H9 (cell line): ENCODE data around the gene SATB1. TPM values are rescaled to one million over a fixed set of nuclear protein-coding genes. Genes with fewer than 3 reads are reported as not detected.
A peak's percentile ranks its signal among the peaks of the same experiment; 100 is the strongest.

ENCODE experiments used
- DNase-seq: peaks from one replicate; pipeline ENCODE4 v3.0.0-alpha.2; 2017
- H2AFZ ChIP-seq: one replicate; pipeline ENCODE4 v1.6.1; 2013; ENCODE audit warnings: mild to moderate bottlenecking, low read length, control low read depth, moderate library complexity
- H2AK5ac ChIP-seq: 2 replicates; pipeline ENCODE4 v1.6.1; 2013; ENCODE audit warnings: low read length, control low read depth, mixed read lengths; ENCODE audit not compliant: insufficient read length
- H2BK120ac ChIP-seq: one replicate; pipeline ENCODE4 v1.6.1; 2013; ENCODE audit warnings: low read depth, mild to moderate bottlenecking, low read length, control low read depth, inconsistent platforms; ENCODE audit not compliant: poor library complexity, severe bottlenecking
- H2BK12ac ChIP-seq: 2 replicates; pipeline ENCODE4 v1.6.1; 2013; ENCODE audit warnings: low read length, control low read depth, mixed read lengths, low read depth; ENCODE audit not compliant: insufficient read length
- H2BK15ac ChIP-seq: 2 replicates; pipeline ENCODE4 v1.6.1; 2013; ENCODE audit warnings: low read depth, low read length, control low read depth
- H2BK20ac ChIP-seq: one replicate; pipeline ENCODE4 v1.6.1; 2013; ENCODE audit warnings: low read depth, mild to moderate bottlenecking, low read length, control low read depth, inconsistent platforms; ENCODE audit not compliant: poor library complexity, severe bottlenecking
- H2BK5ac ChIP-seq: 2 replicates; pipeline ENCODE4 v1.6.1; 2013; ENCODE audit warnings: low read length, control low read depth, mixed read lengths; ENCODE audit not compliant: insufficient read length
- H3K14ac ChIP-seq: 2 replicates; pipeline ENCODE4 v1.6.1; 2013; ENCODE audit warnings: low read length, control low read depth; ENCODE audit not compliant: insufficient read depth
- H3K18ac ChIP-seq: 2 replicates; pipeline ENCODE4 v1.6.1; 2013; ENCODE audit warnings: low read depth, mild to moderate bottlenecking, mixed read lengths, low read length, control low read depth; ENCODE audit not compliant: insufficient read length
- H3K23ac ChIP-seq: 2 replicates; pipeline ENCODE4 v1.6.1; 2013; ENCODE audit warnings: low read length, control low read depth, mixed read lengths, low read depth; ENCODE audit not compliant: insufficient read length
- H3K23me2 ChIP-seq: 2 replicates; pipeline ENCODE4 v1.6.1; 2013; ENCODE audit warnings: low read depth, mild to moderate bottlenecking, mixed read lengths, low read length, control low read depth; ENCODE audit not compliant: insufficient read length, poor library complexity, severe bottlenecking
- H3K27ac ChIP-seq: 2 replicates; pipeline ENCODE4 v1.5.1; 2013; ENCODE audit warnings: low read length, control low read depth, mixed read lengths, low read depth; ENCODE audit not compliant: insufficient read length
- H3K27me3 ChIP-seq: 2 replicates; pipeline ENCODE4 v1.6.1; 2013; ENCODE audit warnings: low read length, control low read depth, inconsistent platforms; ENCODE audit not compliant: insufficient read depth
- H3K4ac ChIP-seq: 2 replicates; pipeline ENCODE4 v1.6.1; 2013; ENCODE audit warnings: low read depth, mild to moderate bottlenecking, control low read depth, inconsistent platforms, low read length, moderate library complexity
- H3K4me1 ChIP-seq: 2 replicates; pipeline ENCODE4 v1.6.1; 2013; ENCODE audit warnings: low read length, control low read depth, inconsistent platforms; ENCODE audit not compliant: insufficient read depth
- H3K4me2 ChIP-seq: 2 replicates; pipeline ENCODE4 v1.6.1; 2013; ENCODE audit warnings: low read length, control low read depth, mixed read lengths; ENCODE audit not compliant: insufficient read length, insufficient read depth
- H3K56ac ChIP-seq: 2 replicates; pipeline ENCODE4 v1.6.1; 2013; ENCODE audit warnings: low read depth, mild to moderate bottlenecking, mixed read lengths, low read length, control low read depth; ENCODE audit not compliant: insufficient read length
- H3K79me1 ChIP-seq: 2 replicates; pipeline ENCODE4 v1.6.1; 2013; ENCODE audit warnings: low read depth, mild to moderate bottlenecking, moderate library complexity, low read length, control low read depth, inconsistent platforms; ENCODE audit not compliant: insufficient read depth, poor library complexity, severe bottlenecking
- H3K79me2 ChIP-seq: 2 replicates; pipeline ENCODE4 v1.6.1; 2013; ENCODE audit warnings: low read length, control low read depth, inconsistent platforms; ENCODE audit not compliant: insufficient read depth
- H3K9ac ChIP-seq: 2 replicates; pipeline ENCODE4 v1.6.1; 2013; ENCODE audit warnings: low read length, control low read depth, mixed read lengths; ENCODE audit not compliant: insufficient read length; ENCODE audit errors: extremely low read depth
- H3K9me3 ChIP-seq: one replicate; pipeline ENCODE4 v1.6.1; 2013; ENCODE audit warnings: low read depth, low read length, inconsistent platforms; ENCODE audit not compliant: control insufficient read depth
- H3T11ph ChIP-seq: one replicate; pipeline ENCODE4 v1.6.1; 2013; ENCODE audit warnings: mild to moderate bottlenecking, low read length, control low read depth, inconsistent platforms
- H4K20me1 ChIP-seq: one replicate; pipeline ENCODE4 v1.6.1; 2013; ENCODE audit not compliant: control insufficient read depth, insufficient read length, insufficient read depth
- H4K5ac ChIP-seq: 2 replicates; pipeline ENCODE4 v1.6.1; 2013; ENCODE audit warnings: low read depth, mild to moderate bottlenecking, mixed read lengths, low read length, control low read depth; ENCODE audit not compliant: insufficient read length
- H4K8ac ChIP-seq: replicated peaks from 2 replicates; pipeline ENCODE4 v1.6.1; 2013; ENCODE audit warnings: low read length, control low read depth, mixed read lengths, low read depth; ENCODE audit not compliant: insufficient read length
- H4K91ac ChIP-seq: 2 replicates; pipeline ENCODE4 v1.6.1; 2013; ENCODE audit warnings: low read depth, mild to moderate bottlenecking, moderate library complexity, mixed read lengths, low read length, control low read depth; ENCODE audit not compliant: insufficient read length
- H3K27ac Mint-ChIP-seq, 3 experiments: 2 replicates in 2 of 3; 3 replicates in 1 of 3; pipeline ENCODE4 v1.8.0; 2020 to 2021; ENCODE audit warnings: mixed read lengths in 3 of 3, mild to moderate bottlenecking in 1 of 3, moderate library complexity in 1 of 3
- H3K27me3 Mint-ChIP-seq: 2 replicates; pipeline ENCODE4 v1.8.0; 2021; ENCODE audit warnings: low read depth, mild to moderate bottlenecking, moderate library complexity, mixed read lengths
- H3K36me3 Mint-ChIP-seq, 3 experiments: 2 replicates in 2 of 3; 3 replicates in 1 of 3; pipeline ENCODE4 v1.8.0; 2020 to 2021; ENCODE audit warnings: low read depth in 3 of 3, mixed read lengths in 3 of 3; ENCODE audit not compliant: insufficient read depth in 1 of 3
- H3K4me1 Mint-ChIP-seq, 2 experiments: 2 replicates each; pipeline ENCODE4 v1.8.0; 2020; ENCODE audit warnings: mixed read lengths in 2 of 2
- H3K4me3 Mint-ChIP-seq, 2 experiments: 2 replicates in 1 of 2; 3 replicates in 1 of 2; pipeline ENCODE4 v1.8.0; 2020 to 2021; ENCODE audit warnings: mild to moderate bottlenecking in 2 of 2, mixed read lengths in 2 of 2, moderate library complexity in 1 of 2
- H3K9me3 Mint-ChIP-seq, 2 experiments: 2 replicates in 1 of 2; 3 replicates in 1 of 2; pipeline ENCODE4 v1.8.0; 2020; ENCODE audit warnings: mild to moderate bottlenecking in 2 of 2, mixed read lengths in 2 of 2, moderate library complexity in 1 of 2
- WGBS: extraction: QIAGEN DNeasy Blood & Tissue Kit; methylation state at CpG from one replicate; pipeline ENCODE4 v1.1.7; 2013; ENCODE audit warnings: missing lambda C conversion rate, low lambda C conversion rate, mixed read lengths; ENCODE audit not compliant: insufficient read length; ENCODE audit errors: extremely low coverage; 5-methylcytosine and 5-hydroxymethylcytosine counted together
- total RNA-seq: library from RNA; stranded (reverse); gene quantifications from 2 replicates; pipeline ENCODE4 v1.2.1, GENCODE V29; 2021
- TF ChIP-seq, protein P1 (sequence below): fragments of 200-600 bp; sonication (generic); conservative IDR thresholded peaks from 3 replicates; pipeline ENCODE4 v1.8.0; 2021; ENCODE audit warnings: antibody characterized with exemption, mild to moderate bottlenecking

Gene SATB1
- total RNA-seq, 1 experiment from 2014 or later, result 30.7 TPM

DNA sequence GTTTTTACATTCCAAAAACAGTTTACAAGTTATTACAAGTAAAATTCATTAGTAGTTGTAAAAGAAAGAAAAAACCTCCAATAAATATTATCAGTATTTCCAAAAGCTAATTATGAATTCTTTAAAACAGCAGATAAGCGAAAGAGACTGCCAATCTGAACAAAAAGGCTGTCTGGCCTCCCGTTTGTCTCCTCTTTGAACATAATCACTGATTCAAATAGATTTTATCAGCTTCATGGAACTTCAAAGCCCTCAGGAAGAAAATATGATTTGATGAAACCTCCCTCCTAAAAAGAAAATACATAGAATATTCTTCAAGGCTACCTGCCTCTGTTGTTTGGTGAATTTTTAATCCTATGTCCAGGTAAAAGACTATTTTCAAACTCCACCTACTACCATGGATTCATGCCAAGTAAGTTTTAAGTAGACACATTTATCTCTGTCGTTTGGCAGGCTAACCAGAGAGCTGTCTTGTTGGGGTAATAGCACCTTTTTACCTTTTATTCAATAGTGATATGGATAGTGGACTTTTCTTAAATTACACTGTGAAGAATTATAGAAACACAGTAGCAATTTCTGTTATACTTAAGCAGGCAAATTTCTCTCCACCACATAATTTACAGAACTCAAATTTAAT lies 35.0 kb downstream of the SATB1 start:
- Mint-ChIP-seq H3K27ac (0 out of 7 replicates have a peak overlapping the region, but pooled peaks of 1 of the 3 experiments have one; percentile 19), H3K4me3 (no peak overlapping the region), H3K9me3 (no peaks in the 10 kb centered on the region), H3K36me3 (peaks cover 4 to 14% (median 9%) of the 10 kb centered on the region in 3 experiments; a peak in 5 of 7 replicates), H3K27me3 (no peaks in the 10 kb centered on the region), H3K4me1 (peaks cover 0 to 16% of the 10 kb centered on the region in 2 experiments; a peak in 2 of 4 replicates)
- H3K79me1 ChIP-seq, result no peaks in the 10 kb centered on the region
- WGBS, result no CpG with 5 or more reads among the region's 3 CpGs
- no peak overlapping the region for H2BK5ac ChIP-seq
- no peak overlapping the region for H3K18ac ChIP-seq
- TF ChIP-seq, protein P1, sequence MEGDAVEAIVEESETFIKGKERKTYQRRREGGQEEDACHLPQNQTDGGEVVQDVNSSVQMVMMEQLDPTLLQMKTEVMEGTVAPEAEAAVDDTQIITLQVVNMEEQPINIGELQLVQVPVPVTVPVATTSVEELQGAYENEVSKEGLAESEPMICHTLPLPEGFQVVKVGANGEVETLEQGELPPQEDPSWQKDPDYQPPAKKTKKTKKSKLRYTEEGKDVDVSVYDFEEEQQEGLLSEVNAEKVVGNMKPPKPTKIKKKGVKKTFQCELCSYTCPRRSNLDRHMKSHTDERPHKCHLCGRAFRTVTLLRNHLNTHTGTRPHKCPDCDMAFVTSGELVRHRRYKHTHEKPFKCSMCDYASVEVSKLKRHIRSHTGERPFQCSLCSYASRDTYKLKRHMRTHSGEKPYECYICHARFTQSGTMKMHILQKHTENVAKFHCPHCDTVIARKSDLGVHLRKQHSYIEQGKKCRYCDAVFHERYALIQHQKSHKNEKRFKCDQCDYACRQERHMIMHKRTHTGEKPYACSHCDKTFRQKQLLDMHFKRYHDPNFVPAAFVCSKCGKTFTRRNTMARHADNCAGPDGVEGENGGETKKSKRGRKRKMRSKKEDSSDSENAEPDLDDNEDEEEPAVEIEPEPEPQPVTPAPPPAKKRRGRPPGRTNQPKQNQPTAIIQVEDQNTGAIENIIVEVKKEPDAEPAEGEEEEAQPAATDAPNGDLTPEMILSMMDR, result no peak
- H4K91ac ChIP-seq, result no peak overlapping the region
- H4K5ac ChIP-seq, result no peak overlapping the region
- H4K8ac ChIP-seq, result no peak overlapping the region
- H3K9ac ChIP-seq, result no peak overlapping the region
- H3K9me3 ChIP-seq, result no peaks in the 10 kb centered on the region
- no peak overlapping the region for H3K27ac ChIP-seq
- no peak overlapping the region for H2BK15ac ChIP-seq
- no peaks in the 10 kb centered on the region for H4K20me1 ChIP-seq
- no peaks in the 10 kb centered on the region for H3K4me1 ChIP-seq
- no peak overlapping the region for H2BK20ac ChIP-seq
- no peak overlapping the region for H3K14ac ChIP-seq
- no peak overlapping the region for H3T11ph ChIP-seq
- no peak overlapping the region for H2AFZ ChIP-seq
- no peak overlapping the region for H2BK12ac ChIP-seq
- no peak overlapping the region for H2BK120ac ChIP-seq
- H2AK5ac ChIP-seq, result no peak overlapping the region
- H3K23ac ChIP-seq, result no peak overlapping the region
- no peaks in the 10 kb centered on the region for H3K79me2 ChIP-seq
- H3K27me3 ChIP-seq, result no peaks in the 10 kb centered on the region
- H3K23me2 ChIP-seq, result no peaks in the 10 kb centered on the region
- H3K56ac ChIP-seq, result no peak overlapping the region
- H3K4ac ChIP-seq, result no peak overlapping the region
- DNase-seq, result no peak
- no peak overlapping the region for H3K4me2 ChIP-seq
